Fibroblast of gingiva (primary cell): ENCODE results near the gene PRM1.
A peak's percentile ranks its signal among the peaks of the same experiment; 100 is the strongest.

Source experiments
- DNase-seq: peaks from one replicate; pipeline ENCODE4 v3.0.0-alpha.2; 2011; ENCODE audit warnings: low read depth

Gene PRM1, protein sequence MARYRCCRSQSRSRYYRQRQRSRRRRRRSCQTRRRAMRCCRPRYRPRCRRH

DNA sequence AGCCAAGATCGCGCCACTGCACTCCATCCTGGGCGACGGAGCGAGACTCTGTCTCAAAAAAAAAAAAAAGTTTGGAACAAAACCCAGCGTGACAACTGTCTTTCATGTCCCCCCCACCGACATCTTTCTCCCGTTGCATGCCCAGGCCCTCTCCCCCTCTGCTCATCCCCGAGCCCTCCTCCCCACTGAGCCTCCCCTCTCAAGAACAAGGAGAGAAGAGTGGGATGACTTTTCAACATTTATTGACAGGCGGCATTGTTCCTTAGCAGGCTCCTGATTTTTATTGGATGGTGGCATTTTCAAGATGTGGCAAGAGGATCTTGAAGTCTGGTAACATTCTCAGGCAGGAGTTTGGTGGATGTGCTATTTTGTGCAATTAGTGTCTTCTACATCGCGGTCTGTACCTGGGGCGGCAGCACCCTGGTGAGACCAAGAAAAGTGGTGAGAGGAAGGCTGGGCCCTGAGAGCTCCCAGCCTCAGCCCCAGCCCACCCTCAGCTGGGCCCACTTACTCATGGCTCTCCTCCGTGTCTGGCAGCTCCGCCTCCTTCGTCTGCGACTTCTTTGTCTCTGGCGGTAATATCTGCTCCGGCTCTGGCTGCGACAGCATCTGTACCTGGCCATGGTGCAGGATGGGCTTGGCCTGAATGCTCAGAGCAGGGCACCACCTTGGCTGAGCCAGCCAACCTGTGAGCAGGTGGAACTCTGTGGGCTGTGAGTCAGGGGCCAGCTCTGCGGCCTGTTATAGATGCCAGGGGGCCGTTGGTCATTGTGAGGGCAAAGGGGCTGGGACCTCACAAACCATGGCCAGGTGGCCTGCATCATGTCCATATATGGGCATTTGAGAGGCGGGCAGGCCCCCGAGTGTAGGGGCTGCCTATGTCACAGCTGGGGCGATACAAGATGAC is at the start of gene PRM1:
Gene PRM1, minus strand, starts transcription at position 715 of the 907 bp plus-strand sequence. Its CDS starts 92 bp downstream, at position 623.
- no peak for DNase-seq

DNA sequence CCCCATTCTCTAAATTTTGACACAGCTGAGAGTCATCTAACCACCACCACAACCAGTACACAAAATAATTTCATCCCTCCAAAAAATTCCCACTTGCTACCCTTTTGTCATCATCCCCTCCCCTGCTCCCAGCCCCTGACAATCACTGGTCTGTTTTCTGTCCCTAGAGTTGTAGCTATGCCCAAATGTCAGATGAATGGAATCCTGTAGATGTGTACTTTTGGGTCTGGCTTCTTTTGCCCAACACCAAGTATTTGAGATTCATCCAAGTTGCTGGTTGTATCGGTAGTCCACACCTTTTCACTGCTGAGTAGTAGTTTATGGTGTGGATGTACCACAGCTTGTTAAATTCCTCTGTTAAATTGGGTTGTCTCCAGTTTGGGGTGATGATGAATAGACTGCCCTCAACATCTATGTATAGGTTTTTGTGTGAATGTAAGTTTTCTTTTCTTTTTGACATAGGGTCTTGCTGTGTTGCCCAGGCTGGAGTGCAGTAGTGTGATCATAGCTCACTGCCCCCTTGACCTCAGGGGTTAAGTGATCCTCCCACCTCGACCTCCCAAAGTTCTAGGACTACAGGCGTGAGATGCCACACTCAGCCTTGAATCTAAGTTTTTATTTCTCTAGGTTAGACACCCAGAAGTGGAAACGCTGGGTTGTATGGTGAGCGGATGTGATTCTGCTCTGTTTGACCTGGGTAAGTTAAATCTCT is 49.6 kb upstream of the PRM1 start:
- no peak for DNase-seq

DNA sequence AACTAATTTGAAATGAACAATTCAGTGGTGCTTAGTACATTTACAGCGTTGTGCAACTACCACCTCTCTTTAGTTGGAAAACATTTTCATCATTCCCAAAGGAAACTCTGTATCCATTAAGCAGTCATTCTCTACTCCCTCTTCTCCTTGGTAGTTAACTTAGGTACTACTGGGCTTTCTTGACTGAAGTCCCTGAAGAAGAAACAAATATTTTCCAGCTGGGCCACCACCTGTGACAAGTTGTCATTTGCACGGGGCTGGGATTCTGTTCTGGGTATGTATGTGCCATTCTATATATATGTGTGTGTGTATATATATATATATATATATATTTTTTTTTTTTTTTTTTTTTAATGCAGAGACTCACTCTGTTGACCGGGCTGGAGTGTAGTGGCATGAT is 48.8 kb upstream of the PRM1 start:
- no peak for DNase-seq

DNA sequence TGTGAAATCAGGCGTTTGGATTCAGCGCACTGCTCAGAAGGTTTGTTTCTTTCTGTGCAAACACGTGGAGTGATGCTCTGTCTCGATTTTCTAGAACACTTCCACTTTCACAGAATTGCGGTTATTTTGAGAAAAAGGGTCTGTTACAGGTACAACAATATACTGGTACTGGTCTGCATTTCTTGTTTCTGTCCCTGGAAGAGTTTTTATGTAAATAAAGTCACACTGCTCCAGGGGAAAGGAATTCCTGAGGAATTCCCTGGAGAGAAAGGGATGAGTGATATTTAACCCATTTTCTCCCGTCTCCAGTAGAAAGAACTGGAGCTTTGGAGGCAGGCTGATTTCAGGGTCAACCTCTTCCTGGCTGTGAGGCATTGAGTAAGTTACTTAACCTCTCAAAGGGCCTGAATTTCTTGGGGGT is 48.0 kb upstream of the PRM1 start:
- no peak for DNase-seq

DNA sequence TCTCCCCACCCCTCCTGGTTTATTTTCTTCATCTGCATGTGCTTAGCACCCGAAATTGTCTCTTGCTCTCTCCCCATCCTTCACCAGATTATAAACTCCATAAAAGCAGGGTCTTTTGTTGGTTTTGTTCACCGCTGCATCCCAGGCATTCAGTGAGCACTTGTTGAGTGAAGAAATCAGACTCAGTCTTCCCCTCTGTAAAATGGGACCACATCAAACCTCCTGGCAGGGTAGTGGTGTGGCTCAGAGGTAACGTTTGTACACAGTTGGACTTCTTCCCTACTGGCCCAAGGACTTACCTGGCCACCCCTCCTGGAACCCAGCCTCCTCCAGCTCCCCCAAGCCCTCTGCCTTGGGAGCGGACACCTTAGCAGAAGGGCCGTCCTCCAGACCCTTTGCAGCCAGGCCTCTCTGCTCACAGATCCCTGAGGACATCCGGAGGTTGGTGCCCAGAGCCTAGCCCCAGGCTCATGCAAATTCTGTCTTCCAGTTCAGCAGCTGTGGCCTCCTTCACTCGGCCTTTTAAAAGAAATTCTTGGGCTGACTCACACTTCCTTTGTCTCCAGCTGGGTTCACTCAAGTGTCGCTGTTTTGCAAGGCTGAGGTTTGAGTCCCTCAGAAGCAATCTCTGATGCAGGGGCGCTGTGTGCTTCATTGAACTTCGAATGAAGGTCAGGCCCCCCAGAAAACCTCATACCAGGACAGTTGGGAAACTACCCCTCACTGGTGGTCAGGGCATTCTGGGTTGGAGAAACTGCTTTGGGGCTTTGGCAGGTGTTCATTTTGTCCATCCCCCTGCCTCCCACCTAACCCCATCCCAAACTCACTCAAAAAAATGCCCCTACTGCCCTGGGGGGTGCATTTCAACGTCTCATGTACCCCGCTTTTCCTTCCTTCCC is 47.3 kb upstream of the PRM1 start:
- peak; percentile 89 for DNase-seq

DNA sequence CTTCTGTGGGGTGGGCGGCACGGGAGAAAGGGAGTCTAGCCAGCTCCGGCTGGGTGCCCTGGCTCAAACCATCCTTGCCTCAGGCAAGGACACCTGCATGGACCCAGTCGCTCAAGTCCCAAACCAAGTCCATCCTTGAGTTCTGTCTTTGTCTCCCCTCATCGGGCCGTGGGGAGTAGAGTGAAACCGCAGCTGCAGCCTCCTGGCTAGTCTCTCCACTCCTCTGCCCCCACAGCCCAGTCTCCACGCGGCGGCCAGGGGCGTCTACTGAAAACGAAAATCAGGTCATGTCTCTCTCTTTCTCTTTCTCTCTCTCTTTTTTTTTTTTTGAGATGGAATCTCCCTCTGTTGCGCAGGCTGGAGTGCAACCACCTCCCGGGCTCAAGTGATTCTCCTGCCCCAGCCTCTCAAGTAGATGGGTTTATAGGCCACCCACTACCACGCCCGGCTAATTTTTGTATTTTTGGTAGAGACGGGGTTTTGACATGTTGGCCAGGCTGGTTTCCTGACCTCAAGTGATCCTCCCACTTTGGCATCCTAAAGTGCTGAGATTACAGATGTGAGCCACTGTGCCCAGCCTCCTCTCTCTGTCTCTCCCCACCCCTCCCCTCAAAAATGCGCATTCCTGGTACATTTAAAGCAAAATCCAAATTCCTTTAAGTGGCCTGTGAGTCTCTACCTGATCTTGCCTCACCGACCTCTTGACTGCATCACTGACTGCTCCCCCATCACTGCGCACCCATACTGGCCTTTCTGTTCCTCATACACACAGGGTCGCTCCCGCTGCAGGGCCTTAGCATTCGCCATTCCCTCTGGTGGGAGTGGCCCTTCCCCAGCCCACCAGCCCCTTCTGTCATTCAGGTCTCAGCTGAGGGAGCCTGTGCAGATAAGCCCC is 46.4 kb upstream of the PRM1 start:
- peak; percentile 12 for DNase-seq

DNA sequence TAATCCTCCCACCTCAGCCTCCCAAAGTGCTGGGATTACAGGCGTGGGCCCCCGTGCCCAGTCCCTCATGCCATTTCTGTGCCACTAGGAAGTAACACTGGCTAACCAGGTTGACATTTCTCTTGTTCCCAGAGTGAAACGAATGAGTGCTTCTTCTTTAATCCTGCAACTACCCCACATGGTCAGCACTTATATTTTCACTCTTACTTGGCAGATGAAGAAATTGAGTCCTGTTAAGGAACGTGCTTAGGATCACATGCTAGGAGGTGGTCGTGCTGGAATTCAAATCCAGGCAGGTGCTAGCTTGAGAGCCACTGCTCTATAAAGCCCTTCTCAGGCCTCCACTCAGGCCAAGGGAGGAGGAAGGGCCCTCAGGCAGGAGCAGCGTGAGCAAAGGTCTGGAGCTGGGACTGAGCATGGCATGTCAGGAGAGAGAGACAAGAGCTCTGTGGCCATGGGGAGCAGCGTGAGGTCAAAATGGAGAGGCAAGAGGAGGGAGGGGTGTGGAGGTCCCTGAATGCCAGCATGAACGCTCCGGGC is 45.7 kb upstream of the PRM1 start:
- DNase-seq = no peak

DNA sequence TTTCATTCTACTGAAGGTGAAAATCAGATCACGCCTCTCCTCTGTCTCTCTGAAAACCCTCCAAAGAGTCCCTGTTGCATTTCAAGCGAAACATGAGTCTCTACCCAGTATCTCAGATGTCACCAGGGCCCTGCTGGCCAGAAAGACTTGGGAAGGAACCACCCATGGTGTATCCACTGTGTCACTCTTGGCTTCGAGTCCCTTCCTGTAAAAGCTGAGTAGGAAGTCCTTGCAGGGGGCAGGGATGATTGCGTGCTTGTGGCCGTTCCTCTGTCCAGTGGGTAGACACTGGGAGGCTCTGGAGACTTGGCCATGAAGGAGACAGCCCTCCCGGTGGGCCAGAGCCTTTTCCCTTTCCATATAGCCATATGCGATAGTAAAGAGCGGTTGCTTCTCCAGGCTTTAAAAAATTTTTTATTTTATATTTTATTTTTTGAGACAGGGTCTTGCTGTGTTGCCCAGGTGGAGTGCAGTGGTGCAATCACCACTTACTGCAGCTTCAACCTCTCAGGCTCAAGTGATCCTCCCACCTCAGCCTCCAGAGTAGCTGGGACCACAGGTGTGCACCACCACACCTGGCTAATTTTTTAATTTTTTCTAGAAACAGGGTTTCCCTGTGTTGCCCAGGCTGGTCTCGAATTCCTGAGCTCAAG is 45.1 kb upstream of the PRM1 start:
- peak; percentile 50 for DNase-seq

DNA sequence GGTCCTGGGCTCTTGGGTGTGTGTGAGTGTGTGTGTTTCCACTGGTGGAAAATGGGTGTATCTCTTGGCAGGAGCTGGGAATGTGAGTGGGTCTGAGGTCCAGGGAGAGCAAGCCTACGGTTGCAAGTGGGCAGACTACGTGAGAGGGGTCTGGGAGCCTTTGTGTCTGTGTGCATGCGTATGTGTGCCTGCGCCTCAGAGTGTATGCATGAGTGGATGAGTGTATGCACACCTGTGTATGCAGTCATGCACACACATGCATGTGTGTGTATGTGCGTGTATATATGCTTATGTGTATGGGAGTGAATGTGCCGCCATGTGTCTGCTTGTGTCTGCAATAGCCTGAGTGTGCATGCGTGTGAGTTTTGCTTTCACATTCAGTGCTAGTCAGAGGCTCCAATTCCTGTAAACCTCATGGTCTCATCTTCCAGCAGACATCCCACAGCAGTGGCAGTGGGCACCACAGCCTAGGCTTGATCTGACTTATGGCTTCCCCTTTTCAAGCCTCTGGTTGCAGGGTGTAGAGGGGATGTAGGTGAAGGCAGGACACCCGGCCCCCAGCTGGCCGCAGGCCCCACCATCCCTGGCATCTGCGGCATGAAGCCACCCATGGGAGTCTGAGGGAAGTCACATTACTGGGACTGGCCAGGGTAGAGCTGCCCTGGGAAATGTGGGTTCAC is 44.4 kb upstream of the PRM1 start:
- no peak for DNase-seq

DNA sequence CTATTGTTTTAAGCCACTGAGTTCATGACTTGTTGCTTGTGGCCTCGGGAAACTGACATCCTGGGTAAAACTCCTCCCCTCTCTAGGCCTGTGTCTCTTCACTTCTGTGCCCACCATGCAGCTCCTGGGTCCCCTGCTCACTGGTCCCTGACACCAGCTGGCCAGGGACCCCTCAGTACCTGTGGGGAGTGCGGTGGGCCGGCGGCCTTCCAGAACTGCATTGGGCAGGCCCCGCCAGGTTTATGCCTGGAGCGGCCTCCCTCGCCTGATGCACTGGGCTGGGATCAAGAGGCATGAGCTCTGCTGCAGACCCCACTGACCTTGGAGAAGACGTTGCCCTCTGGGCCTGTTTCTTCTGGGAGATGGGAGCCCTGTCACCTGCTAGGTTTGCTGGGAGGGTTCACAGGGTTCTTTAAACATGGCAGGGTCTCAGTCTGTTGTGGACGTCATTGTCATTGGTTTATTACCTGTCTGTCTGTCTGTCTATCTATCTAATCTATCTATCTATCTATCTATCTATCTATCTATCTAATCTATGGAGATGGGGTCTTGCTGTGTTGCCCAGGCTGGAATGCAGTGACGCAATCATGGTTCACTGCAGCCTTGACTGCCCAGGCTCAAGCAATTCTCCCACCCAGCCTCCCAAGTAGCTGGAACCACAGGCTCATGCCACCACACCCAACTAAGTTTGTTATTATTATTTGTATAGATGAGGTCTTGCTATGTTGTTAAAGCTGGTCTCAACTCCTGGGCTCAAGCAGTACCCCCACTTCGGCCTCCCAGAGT is 42.6 kb upstream of the PRM1 start:
- no peak for DNase-seq

DNA sequence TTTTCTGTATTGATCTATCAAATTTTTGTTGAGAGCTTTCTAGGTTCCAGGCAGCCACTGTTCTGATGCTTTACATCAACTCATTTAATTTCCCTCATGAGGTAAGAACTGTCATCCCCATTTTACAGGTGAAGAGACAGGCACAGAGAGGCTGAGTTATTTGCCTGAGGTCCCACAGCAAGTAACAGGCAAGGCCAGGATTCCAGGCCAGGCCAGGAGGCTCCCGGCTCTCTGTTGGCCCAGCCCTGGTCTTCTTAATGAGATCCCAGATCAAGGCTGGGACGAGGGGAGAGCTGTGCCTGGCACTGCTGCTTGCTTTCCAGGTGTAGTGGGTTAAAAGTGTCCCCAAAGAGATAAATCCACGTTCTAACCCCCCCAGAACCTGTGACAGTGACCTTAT is 41.7 kb upstream of the PRM1 start:
- no peak for DNase-seq

DNA sequence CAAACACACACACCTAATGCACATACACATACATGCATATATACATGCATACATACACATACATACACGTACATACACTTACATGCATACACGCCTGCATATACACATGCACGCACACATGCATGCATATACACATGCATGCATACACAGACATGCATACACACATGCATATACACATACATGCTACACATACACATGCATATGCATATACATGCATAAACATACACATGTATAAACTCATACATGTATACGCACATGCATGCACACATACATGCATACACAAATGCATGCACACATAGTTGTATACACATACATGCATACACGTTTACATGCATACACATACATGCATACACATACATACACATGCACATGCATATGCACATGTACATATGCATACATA is 40.5 kb upstream of the PRM1 start:
- DNase-seq = no peak

DNA sequence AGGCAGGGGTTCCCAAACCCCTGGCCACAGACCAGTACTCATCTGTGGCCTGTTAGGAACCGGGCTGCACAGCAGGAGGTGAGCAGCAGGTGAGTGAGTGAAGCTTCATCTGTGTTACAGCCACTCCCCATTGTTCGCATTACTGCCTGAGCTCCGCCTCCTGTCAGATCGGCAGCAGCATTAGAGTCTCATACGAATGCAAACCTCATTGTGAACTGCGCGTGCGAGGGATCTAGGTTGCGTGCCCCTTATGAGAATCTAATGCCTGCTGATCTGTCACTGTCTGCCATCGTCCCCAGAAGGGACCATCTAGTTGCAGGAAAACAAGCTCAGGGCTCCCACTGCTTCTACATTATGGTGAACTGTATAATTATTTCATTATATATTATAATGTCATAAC is 39.0 kb upstream of the PRM1 start:
- DNase-seq = no peak

DNA sequence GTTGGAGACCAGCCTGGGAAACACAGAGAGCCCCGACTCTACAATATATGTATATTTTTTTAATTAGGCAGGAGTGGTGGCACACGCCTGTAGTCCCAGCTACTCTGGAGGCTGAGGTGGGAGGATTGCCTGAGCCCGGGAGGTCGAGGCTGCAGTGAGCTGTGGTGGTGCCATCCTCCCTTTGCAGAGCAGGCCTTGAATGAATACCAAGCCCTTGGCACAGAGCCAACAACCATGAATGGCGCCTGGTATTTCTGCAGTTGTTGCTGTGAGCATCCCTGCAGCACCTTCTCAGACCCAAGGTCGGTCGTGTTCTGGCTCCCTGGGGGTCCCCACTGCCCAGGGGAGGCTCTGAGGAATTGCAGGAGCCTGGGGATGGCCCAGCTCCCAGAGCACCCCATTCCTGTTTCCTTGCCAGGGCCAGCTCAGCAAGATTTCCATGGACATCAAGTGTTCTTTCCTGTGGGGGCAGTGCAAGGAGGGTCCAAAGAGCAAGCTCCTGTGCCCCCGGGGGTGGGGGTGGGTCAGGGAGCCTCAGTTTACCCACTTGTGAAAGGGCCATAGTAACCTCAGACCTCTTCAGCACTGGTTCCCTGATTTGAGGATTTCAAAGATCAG is 38.5 kb upstream of the PRM1 start:
- no peak for DNase-seq

DNA sequence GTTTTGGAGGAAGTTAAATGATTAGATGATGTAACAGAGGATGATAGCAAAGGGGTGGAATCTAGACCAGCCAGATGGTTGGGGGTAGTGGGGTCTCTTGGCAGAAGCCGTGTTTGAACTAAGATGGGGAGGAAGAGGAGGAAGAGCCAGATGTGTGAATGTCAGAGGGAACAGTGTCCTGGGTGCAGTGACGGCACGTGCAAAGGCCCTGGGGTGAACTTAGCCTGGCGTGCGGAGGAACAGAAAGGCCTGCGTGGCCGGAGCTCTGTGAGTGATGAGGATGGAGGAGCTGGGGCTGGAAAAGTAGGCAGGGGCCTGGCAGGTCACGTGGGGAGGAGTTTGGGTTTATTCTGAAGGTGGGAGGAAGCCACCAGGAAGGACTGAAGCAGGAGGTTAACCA is 37.7 kb upstream of the PRM1 start:
- no peak for DNase-seq

DNA sequence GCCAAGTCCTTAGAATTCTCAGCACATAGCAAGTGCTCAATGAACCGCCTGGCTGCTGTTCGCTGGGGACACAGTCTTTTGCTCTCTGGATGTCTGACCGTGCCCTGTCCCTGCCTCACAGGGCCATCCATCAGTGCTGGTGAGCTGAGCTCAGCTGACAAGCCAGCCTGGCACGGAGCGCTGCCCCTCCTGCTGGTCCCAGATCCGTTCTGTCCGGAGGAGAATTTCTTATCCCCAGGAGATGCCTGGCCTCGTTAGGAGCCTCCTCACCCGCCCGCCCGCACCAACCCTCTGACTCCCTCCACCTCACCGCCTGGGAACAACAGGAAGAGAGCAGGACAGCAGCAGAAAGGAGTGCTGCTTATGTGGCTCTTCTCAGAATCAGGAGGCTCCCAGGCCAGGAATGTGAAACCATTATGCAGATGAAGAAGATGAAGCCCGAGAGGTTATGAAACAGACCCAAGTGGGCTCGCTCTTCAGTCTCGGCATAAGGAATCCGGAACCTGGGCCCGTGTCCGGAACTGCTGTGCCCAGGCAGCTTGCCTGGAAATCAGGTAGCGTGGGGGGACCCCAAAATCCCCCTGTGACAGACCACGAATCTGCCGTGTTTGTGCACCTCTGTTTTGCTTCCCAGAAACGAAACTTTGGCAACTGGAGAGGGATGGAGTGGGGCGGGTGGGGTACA is 35.3 kb upstream of the PRM1 start:
- no peak for DNase-seq

DNA sequence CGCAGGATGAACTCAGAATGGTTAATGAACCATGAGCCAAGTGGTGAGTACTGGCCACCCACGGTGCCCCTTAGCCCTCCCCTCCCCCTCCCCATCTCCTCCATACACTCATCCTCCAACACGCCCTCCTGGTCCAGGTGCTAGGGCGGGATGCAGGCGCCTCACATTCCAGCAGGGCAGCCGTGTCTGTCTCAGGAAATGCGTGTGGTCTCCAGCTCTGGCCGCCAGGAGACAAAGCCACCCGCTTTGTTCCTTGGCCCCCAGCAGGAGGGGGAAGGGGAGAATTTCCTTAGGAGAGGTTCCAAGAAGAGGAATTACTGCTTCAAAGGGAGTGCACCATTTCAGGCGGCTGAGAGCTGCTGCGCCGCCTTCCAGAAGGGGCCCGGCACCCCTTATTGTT is 34.4 kb upstream of the PRM1 start:
- DNase-seq = no peak
